H7 (cell line): Measurements from ENCODE around the gene ATF6. TPM values are rescaled to one million over a fixed set of nuclear protein-coding genes. Genes with fewer than 3 reads are reported as not detected.

Source experiments
- DNase-seq: peaks from one replicate; pipeline ENCODE4 v3.0.0; 2012
- H3K27me3 ChIP-seq: 2 replicates; pipeline ENCODE4 v1.6.0; 2011; ENCODE audit warnings: mild to moderate bottlenecking, low read length; ENCODE audit not compliant: control insufficient read depth, insufficient read depth
- H3K36me3 ChIP-seq: replicated peaks from 2 replicates; pipeline ENCODE4 v1.5.1; 2011; ENCODE audit warnings: low read length; ENCODE audit not compliant: control insufficient read depth, insufficient read depth
- H3K4me3 ChIP-seq: 2 replicates; pipeline ENCODE4 v1.5.1; 2011; ENCODE audit warnings: low read depth, mild to moderate bottlenecking, control low read depth, low read length, moderate library complexity; ENCODE audit not compliant: insufficient read depth
- total RNA-seq: library from RNA; depleted of rRNA; stranded (reverse); fragments of >200 nt; shearing (Covaris generic); gene quantifications from 2 replicates; pipeline ENCODE4 v1.2.3, GENCODE V29; 2014

Gene ATF6
- total RNA-seq, 1 experiment from 2014 or later = 13.4 TPM

GRCh38 chr1:161848676-161849075 lies 82.6 kb downstream of the ATF6 start:
- Histone ChIP-seq H3K4me3 (no peak overlapping the region), H3K36me3 (no peaks in the 10 kb centered on the region; the same call in 1 of the 2 replicates), H3K27me3 (no peaks in the 10 kb centered on the region)
- DNase-seq = no peak

- H3K27me3 ChIP-seq = no peaks in the 10 kb centered on the region
- no peaks in the 10 kb centered on the region; the same call in 1 of the 2 replicates for H3K36me3 ChIP-seq
- no peak overlapping the region for H3K4me3 ChIP-seq
- no peak for DNase-seq
These were observed 83.4 kb downstream of the ATF6 start for GRCh38 chr1:161849518-161849917.

- Histone ChIP-seq H3K4me3 (no peak overlapping the region), H3K36me3 (no peaks in the 10 kb centered on the region), H3K27me3 (no peaks in the 10 kb centered on the region)
- DNase-seq = no peak
These were observed 89.1 kb downstream of the ATF6 start for GRCh38 chr1:161855260-161855659.

DNA sequence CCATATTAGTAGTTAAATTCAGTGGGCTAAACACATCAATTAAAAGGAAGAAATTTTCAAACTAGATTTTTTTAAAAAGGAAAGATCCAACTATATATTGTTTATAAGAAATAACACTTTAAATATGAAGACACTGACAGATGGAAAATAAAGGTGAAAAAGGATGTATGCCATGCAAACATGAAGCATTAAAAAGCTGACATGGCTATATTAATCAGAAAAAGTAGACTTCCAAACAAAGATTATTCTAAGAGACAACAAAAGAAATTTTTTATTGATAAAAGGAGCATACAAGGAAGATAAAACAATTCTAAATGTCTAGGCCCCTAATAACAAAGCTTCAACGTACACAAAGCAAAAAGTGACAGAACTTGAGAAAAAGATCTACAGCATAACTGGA lies 92.2 kb downstream of the ATF6 start:
- Histone ChIP-seq H3K4me3 (no peak overlapping the region), H3K27me3 (no peaks in the 10 kb centered on the region)

GRCh38 chr1:161863549-161863948 lies 97.4 kb downstream of the ATF6 start:
- Histone ChIP-seq H3K27me3 (no peaks in the 10 kb centered on the region), H3K4me3 (no peak overlapping the region), H3K36me3 (no peaks in the 10 kb centered on the region)
- no peak for DNase-seq

More for the DNA sequence above, 92.2 kb downstream of the ATF6 start:
- DNase-seq = no peak
- H3K36me3 ChIP-seq = no peaks in the 10 kb centered on the region

DNA sequence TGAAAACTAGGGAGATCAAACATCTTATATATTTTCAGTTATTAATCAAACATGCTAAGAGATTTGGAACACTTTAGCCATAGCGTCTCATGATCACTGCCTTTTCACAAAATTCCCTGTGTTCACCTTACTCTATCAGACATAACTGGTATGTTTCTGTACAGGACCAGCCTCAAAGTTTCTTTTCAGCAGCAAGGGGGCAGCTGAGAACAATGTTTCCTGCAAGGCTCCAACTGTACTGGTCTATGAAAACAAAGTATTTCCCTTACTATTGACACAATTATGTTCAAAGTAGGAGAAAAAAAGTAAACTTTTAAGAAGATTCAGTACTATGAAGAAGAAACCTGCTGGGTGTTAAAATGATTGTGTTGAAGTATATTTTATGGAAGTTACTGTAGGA lies 98.5 kb downstream of the ATF6 start:
- DNase-seq = no peak
- Histone ChIP-seq H3K36me3 (no peaks in the 10 kb centered on the region), H3K4me3 (no peak overlapping the region), H3K27me3 (no peaks in the 10 kb centered on the region)

DNA sequence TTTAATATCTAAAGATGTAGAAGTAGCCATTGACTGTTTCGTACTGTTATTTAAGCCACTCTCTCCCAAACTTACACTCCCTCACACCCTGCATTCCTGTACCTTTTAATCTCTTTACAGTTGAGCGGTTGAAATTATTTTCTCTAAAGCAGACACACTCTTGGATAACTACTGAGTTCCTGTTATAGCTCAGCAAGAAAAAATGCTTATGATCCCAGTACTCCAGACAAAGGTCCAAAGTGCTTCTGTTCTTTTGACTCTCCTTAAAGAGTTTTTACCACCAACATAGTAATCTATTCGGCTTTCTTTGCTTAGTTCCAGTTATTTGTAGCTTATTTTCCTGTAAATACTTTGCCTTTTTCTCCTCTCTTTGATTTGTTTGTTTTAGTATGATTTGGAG lies 100.1 kb downstream of the ATF6 start:
- Histone ChIP-seq H3K4me3 (no peak overlapping the region), H3K27me3 (no peaks in the 10 kb centered on the region), H3K36me3 (no peaks in the 10 kb centered on the region)
- DNase-seq = no peak

DNA sequence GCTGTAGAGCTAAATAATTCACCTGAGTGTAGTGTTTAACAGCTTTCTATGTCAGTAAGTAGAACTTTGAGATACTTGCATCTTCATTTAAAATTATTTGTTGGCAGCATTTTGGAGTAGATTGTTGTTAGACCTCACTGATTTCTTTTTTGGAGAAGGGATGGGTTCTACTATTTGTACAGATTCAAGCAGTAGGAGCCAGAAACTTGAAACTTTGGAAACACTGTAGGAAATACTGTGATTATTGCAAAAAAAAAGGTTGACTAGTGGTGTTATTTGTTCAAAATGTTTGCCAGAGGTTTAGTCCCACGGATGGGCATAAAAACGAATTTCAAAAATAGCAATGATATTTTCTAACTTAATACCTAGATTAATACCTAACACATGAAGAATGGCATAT lies 102.7 kb downstream of the ATF6 start:
- no peak for DNase-seq
- no peaks in the 10 kb centered on the region for H3K36me3 ChIP-seq
- H3K27me3 ChIP-seq = no peaks in the 10 kb centered on the region
- H3K4me3 ChIP-seq = no peak overlapping the region

DNA sequence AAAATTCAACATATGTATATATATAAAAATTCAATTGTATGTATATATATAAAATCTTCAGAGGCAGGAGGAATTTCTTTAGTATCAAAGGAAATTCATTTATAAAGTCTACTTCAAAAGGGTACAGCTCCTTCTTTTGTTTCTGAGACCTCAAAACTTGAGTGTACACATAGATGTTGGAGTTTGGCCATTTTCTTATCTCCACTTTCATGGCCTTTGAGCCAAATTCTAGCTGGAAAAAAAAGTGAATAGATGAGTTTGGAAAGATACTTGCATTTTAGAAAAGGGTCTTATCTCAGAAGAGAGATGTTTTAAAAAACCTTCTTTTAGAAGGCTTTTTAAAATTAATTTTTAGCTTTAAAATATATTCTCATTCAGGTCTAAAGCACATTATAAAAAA lies 103.2 kb downstream of the ATF6 start:
- no peak for DNase-seq
- Histone ChIP-seq H3K4me3 (no peak overlapping the region), H3K27me3 (no peaks in the 10 kb centered on the region), H3K36me3 (no peaks in the 10 kb centered on the region)

DNA sequence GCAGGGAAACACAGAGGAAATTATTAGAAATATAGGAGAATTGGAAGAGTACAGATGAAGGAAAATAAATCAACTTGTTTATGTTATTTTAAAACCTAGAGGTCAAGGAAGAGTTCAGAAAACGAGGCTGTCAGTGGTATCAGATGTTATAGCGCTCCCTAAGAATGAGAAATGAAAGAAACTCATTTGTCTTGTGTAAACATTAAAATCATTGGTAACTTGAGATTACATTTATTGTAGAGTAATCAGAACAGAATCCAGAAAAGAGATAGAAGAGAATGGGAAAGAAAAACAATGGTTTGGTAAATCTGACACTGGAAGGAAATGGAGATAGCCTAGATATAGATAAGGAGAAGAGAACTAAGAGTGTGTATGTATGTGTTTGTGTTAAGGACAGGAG lies 106.4 kb downstream of the ATF6 start:
- Histone ChIP-seq H3K4me3 (no peak overlapping the region), H3K27me3 (no peaks in the 10 kb centered on the region), H3K36me3 (no peaks in the 10 kb centered on the region)
- no peak for DNase-seq

GRCh38 chr1:161879261-161879660 lies 113.1 kb downstream of the ATF6 start:
- Histone ChIP-seq H3K4me3 (no peak overlapping the region), H3K36me3 (no peaks in the 10 kb centered on the region), H3K27me3 (no peaks in the 10 kb centered on the region)
- no peak for DNase-seq

GRCh38 chr1:161884475-161884874 lies 118.4 kb downstream of the ATF6 start:
- Histone ChIP-seq H3K36me3 (no peaks in the 10 kb centered on the region), H3K4me3 (no peak overlapping the region), H3K27me3 (no peaks in the 10 kb centered on the region)
- DNase-seq = no peak

- Histone ChIP-seq H3K4me3 (no peak overlapping the region), H3K27me3 (no peaks in the 10 kb centered on the region), H3K36me3 (no peaks in the 10 kb centered on the region)
- DNase-seq = no peak
These were observed 118.9 kb downstream of the ATF6 start for GRCh38 chr1:161885003-161885402.

GRCh38 chr1:161885759-161886158 lies 119.6 kb downstream of the ATF6 start:
- H3K36me3 ChIP-seq = no peaks in the 10 kb centered on the region
- no peaks in the 10 kb centered on the region for H3K27me3 ChIP-seq
- no peak for DNase-seq
- no peak overlapping the region for H3K4me3 ChIP-seq

DNA sequence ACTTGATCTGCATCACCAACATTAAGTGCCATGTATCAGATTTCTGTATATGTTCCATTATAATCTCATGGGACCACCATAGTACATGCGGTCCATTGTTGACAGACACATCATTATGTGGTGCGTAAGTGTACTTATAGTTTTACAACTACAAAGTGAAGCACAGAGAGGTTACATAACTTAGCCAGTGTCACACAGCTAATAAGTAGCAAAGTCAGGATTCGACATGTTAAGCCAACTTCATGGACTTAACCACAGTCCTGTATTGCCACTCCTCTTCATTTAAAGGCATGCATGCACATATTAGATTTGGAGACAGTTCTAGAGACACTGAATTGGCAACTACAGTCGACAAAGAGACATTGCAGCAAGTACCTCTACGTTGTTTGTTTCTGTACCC lies 120.5 kb downstream of the ATF6 start:
- Histone ChIP-seq H3K4me3 (no peak overlapping the region), H3K27me3 (no peaks in the 10 kb centered on the region; the same call in 1 of the 2 replicates)
- DNase-seq = no peak

GRCh38 chr1:161887730-161888287 lies 121.7 kb downstream of the ATF6 start:
- DNase-seq = no peak
- H3K27me3 ChIP-seq = no peaks in the 10 kb centered on the region; the same call in 1 of the 2 replicates
- no peak overlapping the region for H3K4me3 ChIP-seq
- no peaks in the 10 kb centered on the region for H3K36me3 ChIP-seq

More for the DNA sequence above, 120.5 kb downstream of the ATF6 start:
- H3K36me3 ChIP-seq = no peaks in the 10 kb centered on the region
